Esophagus muscularis mucosa (tissue), 4 donors: ENCODE results near the gene CACNB4.

ENCODE experiments used
- CTCF ChIP-seq, 3 experiments: fragments of 200-600 bp in 2 of 3; fragments of 450-650 bp in 1 of 3; sonication (generic) in 2 of 3; IDR thresholded peaks; one replicate each; pipeline ENCODE4 v1.5.1; 2017 to 2019; ENCODE audit warnings: antibody characterized with exemption in 3 of 3, mild to moderate bottlenecking in 2 of 3, moderate library complexity in 1 of 3
- EP300 ChIP-seq: sonication (generic); formaldehyde crosslinking; IDR thresholded peaks from one replicate; pipeline ENCODE4 v1.6.1; 2017; ENCODE audit warnings: antibody characterized with exemption
- POLR2A ChIP-seq: fragments of 450-650 bp; IDR thresholded peaks from one replicate; pipeline ENCODE4 v1.6.1; 2017; ENCODE audit warnings: antibody characterized with exemption, moderate library complexity, mild to moderate bottlenecking, low read depth
- POLR2AphosphoS5 ChIP-seq, 2 donors: sonication (generic); formaldehyde crosslinking; IDR thresholded peaks; one replicate each; pipeline ENCODE4 v1.6.1; 2017; ENCODE audit warnings: antibody characterized with exemption in 2 of 2

GRCh38 chr2:151810489-151810888 lies 288.4 kb downstream of the CACNB4 start:
- TF ChIP-seq CTCF (IDR thresholded peaks at IDR 0.05) (no peak), POLR2AphosphoS5 (IDR thresholded peaks at IDR 0.05) (no peak), POLR2A (no peak), EP300 (no peak)
